GM23248 (cell line): ENCODE data around the gene TEX22. TPM values are rescaled to one million over a fixed set of nuclear protein-coding genes. Genes with fewer than 3 reads are reported as not detected.

Source experiments
- DNase-seq: peaks from one replicate; pipeline ENCODE4 v3.0.0-alpha.2; 2015
- H2AFZ ChIP-seq: fragments of 200-600 bp; sonication (generic); 2 replicates; pipeline ENCODE4 v1.6.1; 2016; ENCODE audit warnings: antibody characterized with exemption
- H3F3A ChIP-seq: fragments of 200-600 bp; sonication (generic); 2 replicates; pipeline ENCODE4 v1.6.1; 2016; ENCODE audit warnings: mild to moderate bottlenecking, antibody characterized with exemption, mixed run types; ENCODE audit not compliant: insufficient read depth
- H3K27ac ChIP-seq: fragments of 200-600 bp; sonication (generic); 2 replicates; pipeline ENCODE4 v1.5.1; 2016; ENCODE audit warnings: mild to moderate bottlenecking
- H3K27me3 ChIP-seq: fragments of 200-600 bp; sonication (generic); replicated peaks from 2 replicates; pipeline ENCODE4 v1.6.1; 2016; ENCODE audit warnings: mild to moderate bottlenecking; ENCODE audit not compliant: insufficient read depth
- H3K36me3 ChIP-seq: fragments of 200-600 bp; sonication (generic); 2 replicates; pipeline ENCODE4 v1.6.1; 2016; ENCODE audit warnings: low read depth, mild to moderate bottlenecking
- H3K4me1 ChIP-seq: fragments of 200-600 bp; sonication (generic); 2 replicates; pipeline ENCODE4 v1.6.1; 2016; ENCODE audit warnings: mild to moderate bottlenecking; ENCODE audit not compliant: insufficient read depth
- H3K4me2 ChIP-seq: fragments of 200-600 bp; sonication (generic); one replicate; pipeline ENCODE4 v1.6.1; 2016; ENCODE audit warnings: mild to moderate bottlenecking; ENCODE audit not compliant: unreplicated experiment
- H3K4me3 ChIP-seq: fragments of 200-600 bp; sonication (generic); 2 replicates; pipeline ENCODE4 v1.5.1; 2016; ENCODE audit warnings: mild to moderate bottlenecking
- H3K79me2 ChIP-seq: fragments of 200-600 bp; sonication (generic); 2 replicates; pipeline ENCODE4 v1.6.1; 2016; ENCODE audit warnings: mild to moderate bottlenecking; ENCODE audit not compliant: insufficient read depth
- H3K9ac ChIP-seq: fragments of 200-600 bp; sonication (generic); 2 replicates; pipeline ENCODE4 v1.6.1; 2016; ENCODE audit warnings: mild to moderate bottlenecking
- H3K9me2 ChIP-seq: fragments of 200-600 bp; sonication (generic); 2 replicates; pipeline ENCODE4 v1.6.1; 2016; ENCODE audit warnings: mixed run types, mild to moderate bottlenecking, moderate library complexity; ENCODE audit not compliant: insufficient read depth
- H3K9me3 ChIP-seq: fragments of 200-600 bp; sonication (generic); one replicate; pipeline ENCODE4 v1.6.1; 2017; ENCODE audit warnings: low read depth
- H4K20me1 ChIP-seq: fragments of 200-600 bp; sonication (generic); 2 replicates; pipeline ENCODE4 v1.6.0; 2016; ENCODE audit not compliant: insufficient read depth
- EZH2 ChIP-seq: fragments of 200-600 bp; sonication (generic); IDR thresholded peaks from 2 replicates; pipeline ENCODE4 v1.6.1; 2018; ENCODE audit warnings: antibody characterized with exemption, mild to moderate bottlenecking; ENCODE audit not compliant: insufficient read depth, poor library complexity, severe bottlenecking
- EZH2phosphoT487 ChIP-seq: fragments of 200-600 bp; sonication (generic); IDR thresholded peaks from 2 replicates; pipeline ENCODE4 v1.6.1; 2018; ENCODE audit warnings: antibody characterized with exemption, moderate library complexity, mild to moderate bottlenecking, low read depth; ENCODE audit not compliant: insufficient read depth
- WGBS, 2 experiments: methylation state at CpG; one replicate each; pipeline ENCODE4 v1.1.6; 2015 to 2017; ENCODE audit warnings: low lambda C conversion rate in 2 of 2, low coverage in 1 of 2; ENCODE audit errors: missing lambda C conversion rate in 2 of 2; 5-methylcytosine and 5-hydroxymethylcytosine counted together
- in situ Hi-C: fragments of 300-500 bp; cut with MboI; formaldehyde crosslinking; loops from 2 replicates; pipeline ENCODE4 v1.15.0; 2020
- polyA plus RNA-seq: library from polyadenylated mRNA; unstranded; fragments of >200 nt; fragmentation: Nextera tagmentation; extraction: Ambion mirVana; gene quantifications from 2 replicates; pipeline ENCODE4 v1.2.1, GENCODE V29; 2016
- total RNA-seq: library from RNA; depleted of rRNA; stranded (reverse); fragments of >200 nt; shearing (Covaris generic); gene quantifications from 2 replicates; pipeline ENCODE4 v1.2.3, GENCODE V29; 2014

TEX22 gene
- total and polyA plus RNA-seq, 2 experiments from 2014 or later = 0.43 to 0.46 TPM

DNA sequence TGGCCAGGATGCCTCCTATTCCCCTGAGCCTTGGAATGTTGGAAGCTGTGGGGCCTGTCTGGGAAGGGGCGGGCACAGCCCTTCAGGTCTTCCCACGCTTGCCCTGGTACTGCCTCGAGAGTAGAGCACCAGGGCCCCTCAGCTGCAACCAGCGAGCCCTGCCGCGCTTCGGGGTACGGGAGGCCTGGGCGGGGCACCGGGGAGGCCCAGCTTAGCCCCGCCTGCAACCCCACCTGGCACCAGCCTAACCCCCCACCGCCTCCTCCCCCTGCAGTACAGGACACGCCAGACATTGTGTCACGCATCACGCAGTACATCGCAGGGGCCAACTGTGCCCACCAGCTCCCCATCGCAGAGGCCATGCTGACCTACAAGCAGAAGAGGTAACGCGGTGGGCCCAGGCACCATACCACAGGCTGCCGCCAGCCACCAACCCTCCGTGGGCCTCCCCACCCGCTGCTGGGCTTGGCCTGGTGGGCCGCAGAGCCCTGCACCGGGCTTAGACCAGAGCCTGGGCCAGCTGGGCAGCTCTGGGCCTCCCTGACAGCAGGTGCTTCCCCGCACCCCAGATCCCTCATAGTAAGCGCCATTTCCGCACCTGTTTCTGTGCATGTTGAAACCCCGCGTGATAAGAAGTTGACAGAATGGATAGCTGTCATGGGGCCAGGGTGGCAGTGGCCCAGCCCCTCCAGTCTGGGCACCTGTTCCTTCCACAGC is 13.6 kb upstream of the TEX22 start:
- TF ChIP-seq EZH2phosphoT487 (no peak), EZH2 (no peak)
- no peaks in the 10 kb centered on the region for H3K36me3 ChIP-seq
- H3F3A ChIP-seq = no peaks in the 10 kb centered on the region
- no peak overlapping the region for H3K9ac ChIP-seq
- no peaks in the 10 kb centered on the region for H3K4me1 ChIP-seq
- H3K4me3 ChIP-seq = no peak overlapping the region
- H3K27me3 ChIP-seq = no peaks in the 10 kb centered on the region
- 97% methylated on average over 19 to 29 of the region's 29 CpGs for WGBS, 2 experiments
- no peak overlapping the region for H3K27ac ChIP-seq
- in situ Hi-C loops = no loop called here
- H3K79me2 ChIP-seq = no peaks in the 10 kb centered on the region
- H3K9me3 ChIP-seq = no peaks in the 10 kb centered on the region
- DNase-seq = no peak
- H3K9me2 ChIP-seq = no peaks in the 10 kb centered on the region
- H4K20me1 ChIP-seq = no peaks in the 10 kb centered on the region
- no peak overlapping the region for H2AFZ ChIP-seq
- no peak overlapping the region for H3K4me2 ChIP-seq

GRCh38 chr14:105385322-105385637 is 13.1 kb upstream of the TEX22 start:
- Histone ChIP-seq H3K4me2 (no peak overlapping the region), H3K27ac (no peak overlapping the region), H3K4me3 (no peak overlapping the region), H3K79me2 (no peaks in the 10 kb centered on the region), H3K36me3 (no peaks in the 10 kb centered on the region), H3K9me3 (no peaks in the 10 kb centered on the region), H2AFZ (no peak overlapping the region), H3K27me3 (no peaks in the 10 kb centered on the region), H4K20me1 (no peaks in the 10 kb centered on the region), H3K4me1 (no peaks in the 10 kb centered on the region), H3K9me2 (no peaks in the 10 kb centered on the region), H3K9ac (no peak overlapping the region), H3F3A (no peaks in the 10 kb centered on the region)
- DNase-seq = no peak
- TF ChIP-seq EZH2phosphoT487 = no peak
- TF ChIP-seq EZH2 = no peak
- WGBS, 2 experiments = 96 to 97% methylated on average over 12 to 17 of the region's 19 CpGs
- in situ Hi-C loops = no loop called here

DNA sequence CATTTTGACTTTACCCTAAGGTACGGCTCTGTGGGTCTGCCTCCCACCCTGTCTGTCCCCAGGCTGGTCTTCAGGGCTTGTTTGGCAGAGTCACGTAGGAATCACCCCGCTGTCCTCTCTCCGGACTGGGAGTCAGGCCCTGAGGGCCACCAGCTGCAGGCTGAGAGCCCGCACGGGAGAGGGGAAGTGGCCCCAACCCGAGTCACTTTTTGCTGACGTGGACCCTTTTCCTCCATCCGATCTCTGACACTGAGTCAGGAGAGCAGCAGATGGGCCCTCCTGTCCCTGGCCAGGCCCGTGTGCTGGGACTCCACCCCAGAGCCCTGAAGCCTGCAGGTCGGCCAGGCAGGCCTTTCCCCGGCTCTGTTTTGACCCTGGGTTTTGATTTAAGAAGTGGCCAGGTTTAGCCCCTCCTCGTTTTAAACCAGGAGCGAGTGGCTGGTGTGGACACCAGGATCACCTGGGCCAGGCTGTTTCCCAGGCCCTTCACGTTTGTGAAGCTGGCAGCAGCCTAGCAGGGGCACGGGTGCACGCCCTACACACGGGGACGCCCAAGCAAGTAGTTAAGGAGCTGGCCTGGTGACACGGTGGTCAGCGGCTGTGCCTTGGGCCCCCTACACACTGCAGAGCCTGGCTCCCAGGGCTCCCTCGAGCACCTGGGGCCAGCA is 12.5 kb upstream of the TEX22 start:
- in situ Hi-C loops = no loop called here
- TF ChIP-seq EZH2 (no peak), EZH2phosphoT487 (no peak)

DNA sequence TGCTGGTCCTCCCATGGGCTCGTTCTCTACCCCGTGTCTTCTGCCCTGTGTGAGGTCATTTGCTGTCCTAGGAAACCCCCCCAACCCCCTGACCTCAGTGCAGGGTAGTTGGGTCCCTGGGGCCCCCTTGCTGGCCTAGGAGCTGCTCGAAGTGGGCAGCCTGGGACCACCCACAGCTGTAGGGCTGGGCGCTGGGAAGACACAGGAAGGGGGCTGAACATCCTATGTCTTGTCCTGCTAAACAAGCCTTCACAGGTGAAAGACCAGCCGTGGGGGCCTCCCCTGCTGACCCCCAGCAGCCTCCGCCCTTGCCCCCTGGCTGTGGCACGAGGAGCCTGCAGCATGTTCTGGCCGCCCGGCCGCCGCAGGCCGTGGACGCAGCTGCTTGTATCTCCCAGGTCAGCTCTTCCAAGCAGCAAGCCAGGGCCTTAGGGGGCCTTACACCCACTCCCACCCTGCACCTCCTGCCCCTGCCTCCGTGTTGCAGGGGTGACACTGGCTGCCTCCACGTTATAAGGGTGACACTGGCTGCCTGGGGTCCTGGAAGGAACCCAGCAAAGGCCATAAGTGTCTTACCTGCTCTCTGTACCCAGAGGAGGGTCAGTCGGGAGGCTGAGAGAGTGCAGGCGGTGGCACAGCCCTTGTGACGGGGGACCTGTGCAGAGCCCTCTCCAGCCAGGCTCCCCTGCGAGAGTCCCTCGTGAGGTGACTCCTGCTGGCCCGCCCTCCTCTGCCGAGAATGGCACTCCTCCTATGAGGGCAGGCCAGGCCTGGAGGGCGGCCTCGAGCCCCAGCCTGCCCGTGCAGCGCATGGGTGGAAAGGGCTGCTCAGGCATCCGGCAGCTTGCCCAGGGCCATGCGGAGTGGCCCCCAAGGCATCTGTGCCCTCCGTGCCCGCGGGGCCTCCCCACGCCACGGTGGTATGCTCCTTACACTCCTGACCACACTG is 11.5 kb upstream of the TEX22 start:
- no peak for TF ChIP-seq EZH2
- 90 to 92% methylated on average over 26 to 32 of the region's 33 CpGs for WGBS, 2 experiments
- in situ Hi-C loops = no loop called here

More for the DNA sequence above, 12.5 kb upstream of the TEX22 start:
- 87 to 88% methylated on average over 21 to 22 of the region's 22 CpGs for WGBS, 2 experiments
- no peak for DNase-seq
- H3K4me3 ChIP-seq = no peak overlapping the region
- H3K27me3 ChIP-seq = no peaks in the 10 kb centered on the region
- no peaks in the 10 kb centered on the region for H3F3A ChIP-seq
- H3K4me1 ChIP-seq = no peaks in the 10 kb centered on the region
- no peak overlapping the region for H3K9ac ChIP-seq
- no peaks in the 10 kb centered on the region for H3K9me2 ChIP-seq
- no peak overlapping the region for H3K4me2 ChIP-seq
- no peak overlapping the region for H2AFZ ChIP-seq
- no peaks in the 10 kb centered on the region for H3K79me2 ChIP-seq
- H4K20me1 ChIP-seq = no peaks in the 10 kb centered on the region
- H3K36me3 ChIP-seq = no peaks in the 10 kb centered on the region
- H3K9me3 ChIP-seq = no peaks in the 10 kb centered on the region
- H3K27ac ChIP-seq = no peak overlapping the region

More for the DNA sequence above, 11.5 kb upstream of the TEX22 start:
- no peak overlapping the region for H3K4me3 ChIP-seq
- no peak overlapping the region for H3K4me2 ChIP-seq
- H3F3A ChIP-seq = no peaks in the 10 kb centered on the region
- no peaks in the 10 kb centered on the region for H3K4me1 ChIP-seq
- H3K79me2 ChIP-seq = no peaks in the 10 kb centered on the region
- H3K9me3 ChIP-seq = no peaks in the 10 kb centered on the region
- no peaks in the 10 kb centered on the region for H4K20me1 ChIP-seq
- DNase-seq = no peak
- H3K9ac ChIP-seq = no peak overlapping the region
- no peak overlapping the region for H2AFZ ChIP-seq
- no peak overlapping the region for H3K27ac ChIP-seq
- no peaks in the 10 kb centered on the region for H3K9me2 ChIP-seq
- no peaks in the 10 kb centered on the region for H3K27me3 ChIP-seq
- no peaks in the 10 kb centered on the region for H3K36me3 ChIP-seq
